Ovary (tissue), 9 donors: ENCODE measurements around the gene PAX8. TPM values are rescaled to one million over a fixed set of nuclear protein-coding genes. Genes with fewer than 3 reads are reported as not detected.

Experiments used
- DNase-seq, 5 donors: peaks; one replicate each; pipeline ENCODE4 v3.0.0-alpha.2; 2019 to 2020
- H3K27ac ChIP-seq, 2 donors: fragments of 200-600 bp; one replicate each; pipeline versions ENCODE4 v1.5.1 to v1.8.0; 2019 to 2022
- H3K27me3 ChIP-seq: fragments of 200-600 bp; one replicate; pipeline ENCODE4 v1.8.0; 2022
- H3K36me3 ChIP-seq: fragments of 200-600 bp; sonication (generic); one replicate; pipeline ENCODE4 v1.5.1; 2019
- H3K4me1 ChIP-seq: one replicate; pipeline ENCODE4 v1.8.1; 2013; ENCODE audit warnings: mild to moderate bottlenecking, moderate library complexity; ENCODE audit not compliant: insufficient read depth
- H3K4me3 ChIP-seq: fragments of 200-600 bp; sonication (generic); one replicate; pipeline ENCODE4 v1.5.1; 2017
- H3K9me3 ChIP-seq, 2 donors: fragments of 200-600 bp in 1 of 2; sonication (generic) in 1 of 2; one replicate each; pipeline versions ENCODE4 v1.5.1 to v1.8.1; 2013 to 2019; ENCODE audit warnings: mild to moderate bottlenecking in 1 of 2, moderate library complexity in 1 of 2
- CTCF ChIP-seq, 3 donors: fragments of 450-650 bp in 2 of 3; fragments of 200-600 bp in 1 of 3; IDR thresholded peaks; one replicate each; pipeline versions ENCODE4 v1.5.1 to v1.8.0; 2016 to 2022; ENCODE audit warnings: antibody characterized with exemption in 3 of 3, mild to moderate bottlenecking in 1 of 3
- EP300 ChIP-seq: sonication (generic); formaldehyde crosslinking; IDR thresholded peaks from one replicate; pipeline ENCODE4 v1.6.1; 2017; ENCODE audit warnings: antibody characterized with exemption
- POLR2A ChIP-seq: fragments of 450-650 bp; IDR thresholded peaks from one replicate; pipeline ENCODE4 v1.6.1; 2017; ENCODE audit warnings: antibody characterized with exemption, mild to moderate bottlenecking, moderate library complexity
- WGBS, 3 donors: extraction: QIAGEN DNeasy Blood & Tissue Kit in 1 of 3; methylation state at CpG; one replicate each; pipeline versions ENCODE4 v1.1.5 to v1.1.7; 2013 to 2017; 5-methylcytosine and 5-hydroxymethylcytosine counted together
- intact Hi-C, 4 donors: fragments of 100-400 bp; cut with DNase I; formaldehyde crosslinking; loops; one replicate each; pipeline versions ENCODE4 v1.11.0 to v1.15.1; 2022 to 2023
- polyA plus RNA-seq, 2 donors: library from polyadenylated mRNA; stranded (reverse); fragments of 200-250 nt in 1 of 2; fragments of 350-450 nt in 1 of 2; fragmentation: Illumina TruSeq in 1 of 2; extraction: RNeasy Lipid Tissue Mini Kit (QIAGEN cat#74804) in 1 of 2; gene quantifications; one replicate each; pipeline ENCODE4 v1.2.3, GENCODE V29; 2013 to 2014
- total RNA-seq, 7 donors: library from RNA; depleted of rRNA in 2 of 7; stranded (reverse); fragments of >200 nt in 2 of 7; fragmentation: NEBNext Ultra II Directional in 3 of 7; extraction: Animal tissue kit (Norgen Biotek cat#: 25700) in 3 of 7; gene quantifications; one replicate each; pipeline versions ENCODE4 v1.1.0 to v1.2.4, GENCODE V29; 2016 to 2023
- donor health status: DM: no; HTN: no; CAD: no; lungs with moderate emphysema.
- donor health status: DM: no; HTN: no; CAD: no.
- donor health status: Bipolar disorder and iron deficiency.
- donor health status: DM: yes; HTN: yes; CAD: no.
- donor health status: DM: no; HTN: no; CAD: no.
- donor health status: DM: yes; HTN: yes; CAD: no.

PAX8 gene
- total and polyA plus RNA-seq, 9 donors: 0.15 to 90.1 (median 9.6) TPM

- intact Hi-C loops: no loop called here
- DNase-seq: no peak
- Histone ChIP-seq H3K4me3 (no peak overlapping the region), H3K4me1 (peaks cover 5% of the 10 kb centered on the region), H3K9me3 (no peaks in the 10 kb centered on the region), H3K27me3 (no peaks in the 10 kb centered on the region), H3K36me3 (no peaks in the 10 kb centered on the region), H3K27ac (no peak overlapping the region)
- no peak for TF ChIP-seq POLR2A
- TF ChIP-seq EP300: no peak
- TF ChIP-seq CTCF (IDR thresholded peaks at IDR 0.05): no peak
- WGBS, 3 donors: 93 to 96% (median 94%) methylated on average over 8 of the region's 8 CpGs
Measured at GRCh38 chr2:113171334-113172075, 107.2 kb downstream of the PAX8 start.

GRCh38 chr2:113169586-113169985 is 109.1 kb downstream of the PAX8 start:
- intact Hi-C loops: no loop called here
- 90 to 93% (median 91%) methylated on average over 3 of the region's 3 CpGs for WGBS, 3 donors
- no peaks in the 10 kb centered on the region for H3K9me3 ChIP-seq

GRCh38 chr2:113169002-113169530 is 109.7 kb downstream of the PAX8 start:
- no peaks in the 10 kb centered on the region for H3K27me3 ChIP-seq
- H3K4me1 ChIP-seq: peaks cover 5% of the 10 kb centered on the region
- 94 to 95% (median 94%) methylated on average over 8 of the region's 8 CpGs for WGBS, 3 donors
- H3K27ac ChIP-seq: no peak overlapping the region
- H3K4me3 ChIP-seq: no peak overlapping the region
- H3K36me3 ChIP-seq: no peaks in the 10 kb centered on the region
- DNase-seq: no peak
- intact Hi-C loops: no loop called here
- H3K9me3 ChIP-seq: no peaks in the 10 kb centered on the region
- no peak for TF ChIP-seq POLR2A
- TF ChIP-seq EP300: no peak
- no peak for TF ChIP-seq CTCF (IDR thresholded peaks at IDR 0.05)

More at GRCh38 chr2:113169586-113169985, 109.1 kb downstream of the PAX8 start:
- peaks cover 5% of the 10 kb centered on the region for H3K4me1 ChIP-seq
- no peak overlapping the region for H3K27ac ChIP-seq
- no peak overlapping the region for H3K4me3 ChIP-seq
- H3K27me3 ChIP-seq: no peaks in the 10 kb centered on the region
- no peaks in the 10 kb centered on the region for H3K36me3 ChIP-seq
- DNase-seq: no peak
- TF ChIP-seq CTCF (IDR thresholded peaks at IDR 0.05): no peak
- no peak for TF ChIP-seq EP300
- TF ChIP-seq POLR2A: no peak

GRCh38 chr2:113167962-113168340 is 110.8 kb downstream of the PAX8 start:
- WGBS, 3 donors: 76 to 82% (median 81%) methylated on average over 6 of the region's 6 CpGs
- DNase-seq: no peak
- H3K27me3 ChIP-seq: no peaks in the 10 kb centered on the region
- no peak overlapping the region for H3K4me3 ChIP-seq
- intact Hi-C loops: no loop called here
- H3K4me1 ChIP-seq: peaks cover 5% of the 10 kb centered on the region
- no peak for TF ChIP-seq CTCF (IDR thresholded peaks at IDR 0.05)
- TF ChIP-seq POLR2A: no peak
- no peak for TF ChIP-seq EP300
- H3K27ac ChIP-seq: no peak overlapping the region
- H3K9me3 ChIP-seq: no peaks in the 10 kb centered on the region
- no peaks in the 10 kb centered on the region for H3K36me3 ChIP-seq
